Heart left ventricle (tissue), 13 donors: ENCODE results near the gene GPATCH11.

Experiments
- CTCF ChIP-seq, 12 donors: fragments of 200-600 bp; sonication (generic) in 4 of 12; IDR thresholded peaks; one replicate each; pipeline versions ENCODE4 v1.5.0 to v1.8.0; 2018 to 2022; ENCODE audit warnings: antibody characterized with exemption in 12 of 12, mild to moderate bottlenecking in 5 of 12
- POLR2A ChIP-seq, 2 donors: fragments of 450-650 bp; IDR thresholded peaks; one replicate each; pipeline ENCODE4 v1.6.1; 2017; ENCODE audit warnings: antibody characterized with exemption in 2 of 2, mild to moderate bottlenecking in 2 of 2, moderate library complexity in 2 of 2
- donor health status: ischemic (EF 13 %, LVEDD 7.1; RV severe dilation, severe dysfunction).
- donor health status: DM: no; HTN: yes; CAD: no.
- donor health status: DM: no; HTN: no; CAD: no.
- donor health status: ischemic (EF 25% LVEDD 6.9; RV normal size, moderate dysfunction).
- donor health status: ischemic (EF 25% LVEDD 5.7; RV mildly dilated, moderate dysfunction).
- donor health status: ischemic (EF 35%, LVEDD 5.7; RV mildly dilated, moderate dysfunction).
- donor health status: nonischemic (EF 11% LVEDD 7.7; RV severe dilation, severe dysfunction).
- donor health status: DM: yes; HTN: yes; CAD: no.
- donor health status: PGD.
- donor health status: ischemic (EF 29% LVEDD 5.4; RV normal size, mild dysfunction).
- donor health status: nonischemic (EF 23%, LVEDD 6.1; RV moderate dilation, normal function).

DNA sequence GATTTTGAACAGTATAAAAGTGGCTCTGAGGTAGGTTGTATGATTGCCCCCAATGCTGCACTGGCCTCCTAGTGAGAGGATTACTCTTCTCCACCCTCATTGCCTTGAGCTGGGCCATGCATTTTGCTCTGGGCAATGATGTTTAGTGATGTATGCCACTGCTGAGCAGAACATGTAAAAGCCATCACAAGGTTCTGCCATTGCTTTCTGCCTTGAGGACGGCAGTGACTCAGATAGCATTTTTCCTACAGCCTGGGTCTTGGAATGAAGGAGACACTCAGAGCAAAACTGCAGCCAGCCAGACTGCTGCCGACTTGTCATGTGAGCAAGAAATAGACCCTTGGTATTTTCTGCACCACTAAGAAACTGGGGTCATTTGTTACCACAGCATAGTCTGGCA is 27.6 kb downstream of the GPATCH11 start:
- TF ChIP-seq CTCF (IDR thresholded peaks at IDR 0.05) (no peak), POLR2A (IDR thresholded peaks at IDR 0.05) (no peak)
